Endometrial microvascular endothelial cells (primary cell): ENCODE data around the gene UFSP2. TPM values are rescaled to one million over a fixed set of nuclear protein-coding genes. Genes with fewer than 3 reads are reported as not detected.

Experiments
- in situ Hi-C: cut with HindIII; loops from 2 replicates; pipeline ENCODE4 v1.10.0; 2017; ENCODE audit warnings: low sequenced_read_pairs, low pct_unique_long_range_greater_than_20kb; ENCODE audit errors: inconsistent ontology term
- total RNA-seq: library from RNA; depleted of rRNA; stranded (reverse); fragments of >200 nt; gene quantifications from one replicate; pipeline ENCODE4 v1.2.3, GENCODE V29; 2015; ENCODE audit errors: inconsistent ontology term

Gene UFSP2
- total RNA-seq, 1 donor from 2014 or later: 47.2 TPM

- in situ Hi-C loops: no loop called here
These were observed 12.0 kb upstream of the UFSP2 start for GRCh38 chr4:185437809-185438208.

- in situ Hi-C loops: no loop called here
These were observed 9.7 kb upstream of the UFSP2 start for GRCh38 chr4:185435466-185435865.

GRCh38 chr4:185429660-185430059 lies 3.9 kb upstream of the UFSP2 start:
- in situ Hi-C loops: no loop called here

GRCh38 chr4:185426960-185427688 lies 1.4 kb upstream of the UFSP2 start:
- in situ Hi-C loops: no loop called here

- in situ Hi-C loops: no loop called here
These were observed 688 bp downstream of the UFSP2 start for GRCh38 chr4:185424905-185425646.

- in situ Hi-C loops: no loop called here
These were observed 4.2 kb downstream of the UFSP2 start for GRCh38 chr4:185421366-185422124.

- in situ Hi-C loops: no loop called here
These were observed 8.8 kb downstream of the UFSP2 start for GRCh38 chr4:185416955-185417354.

GRCh38 chr4:185412412-185412811 lies 13.4 kb downstream of the UFSP2 start:
- in situ Hi-C loops: no loop called here

- in situ Hi-C loops: no loop called here
These were observed 13.9 kb downstream of the UFSP2 start for GRCh38 chr4:185411849-185412248.

- in situ Hi-C loops: no loop called here
These were observed 17.3 kb downstream of the UFSP2 start for GRCh38 chr4:185408432-185408831.

GRCh38 chr4:185405296-185405999 lies 20.3 kb downstream of the UFSP2 start:
- in situ Hi-C loops: no loop called here

- in situ Hi-C loops: no loop called here
These were observed 21.7 kb downstream of the UFSP2 start for GRCh38 chr4:185404031-185404430.

- in situ Hi-C loops: no loop called here
These were observed 26.3 kb downstream of the UFSP2 start for GRCh38 chr4:185399466-185399865.

- in situ Hi-C loops: no loop called here
These were observed 27.1 kb downstream of the UFSP2 start for GRCh38 chr4:185398618-185399017.

GRCh38 chr4:185396724-185397385 lies 28.9 kb downstream of the UFSP2 start, which contains the start of gene ANKRD37:
TSS of gene ANKRD37 (plus strand) at chr4:185396841. CDS start at chr4:185396924, 83 bp downstream.
- in situ Hi-C loops: no loop called here

GRCh38 chr4:185395956-185396723 lies 29.6 kb downstream of the UFSP2 start:
- in situ Hi-C loops: no loop called here

GRCh38 chr4:185395238-185395955 lies 30.4 kb downstream of the UFSP2 start, which contains the start of gene LRP2BP:
TSS of gene LRP2BP (minus strand) at chr4:185395924. CDS start at chr4:185378186, 17,738 bp downstream.
- in situ Hi-C loops: no loop called here
